NCI-H2196 treated with DMSO at 0.1 percent for 48 hours (cell line): ENCODE data around the gene ICE2.

Experiments
- DNase-seq: peaks from one replicate; lab custom pipeline; 2025; ENCODE audit not compliant: unreplicated experiment; lab: John Stamatoyannopoulos, UW

Gene ICE2

GRCh38 chr15:60373327-60373726, 105.6 kb downstream of the ICE2 start:
- no peak for DNase-seq

- no peak for DNase-seq
Observed at GRCh38 chr15:60372756-60373155, 106.2 kb downstream of the ICE2 start.

GRCh38 chr15:60372227-60372626, 106.7 kb downstream of the ICE2 start:
- no peak for DNase-seq

- DNase-seq: peak; percentile 31
Observed at GRCh38 chr15:60371175-60372051, 107.5 kb downstream of the ICE2 start.

GRCh38 chr15:60370869-60371136, 108.1 kb downstream of the ICE2 start:
- no peak for DNase-seq

GRCh38 chr15:60370105-60370868, 108.7 kb downstream of the ICE2 start:
- DNase-seq: no peak

GRCh38 chr15:60369696-60370095, 109.2 kb downstream of the ICE2 start:
- no peak for DNase-seq
